HG03135 (cell line): Measurements from ENCODE around the gene UBA1.

Experiments used
- ATAC-seq: cut with Tn5 transposase; IDR thresholded peaks from one replicate; pipeline ENCODE4 v1.9.1; 2021; ENCODE audit warnings: mild to moderate bottlenecking, moderate library complexity; ENCODE audit not compliant: unreplicated experiment

Gene UBA1

DNA sequence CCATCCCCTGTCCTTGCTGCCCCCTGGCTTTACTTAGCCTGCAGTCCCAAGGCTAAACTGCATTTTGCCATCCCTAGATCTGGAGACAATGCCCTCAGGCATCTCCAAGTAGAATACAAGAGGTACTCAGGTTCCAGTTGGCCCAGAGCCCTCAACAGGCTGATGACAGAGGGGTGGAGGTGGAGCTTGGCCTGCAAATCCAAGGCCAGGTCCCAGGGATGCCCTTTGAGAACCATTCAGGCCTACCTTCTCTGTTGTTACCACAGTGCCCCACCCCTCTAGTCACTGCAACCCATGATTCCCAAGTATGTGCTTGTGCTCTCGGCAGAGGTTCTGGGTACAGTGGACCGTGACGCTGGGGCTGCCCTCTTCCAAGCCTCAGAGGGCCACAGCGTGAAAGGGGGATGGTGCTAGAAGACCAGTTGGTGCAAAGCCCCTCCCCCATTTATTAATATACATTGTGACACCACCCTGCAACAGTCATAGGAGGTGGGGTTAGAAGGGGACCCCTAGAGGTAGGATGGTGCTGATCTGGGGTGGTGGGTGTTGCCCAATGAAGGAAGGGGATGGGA is 6.4 kb upstream of the UBA1 start:
- ATAC-seq: no peak

DNA sequence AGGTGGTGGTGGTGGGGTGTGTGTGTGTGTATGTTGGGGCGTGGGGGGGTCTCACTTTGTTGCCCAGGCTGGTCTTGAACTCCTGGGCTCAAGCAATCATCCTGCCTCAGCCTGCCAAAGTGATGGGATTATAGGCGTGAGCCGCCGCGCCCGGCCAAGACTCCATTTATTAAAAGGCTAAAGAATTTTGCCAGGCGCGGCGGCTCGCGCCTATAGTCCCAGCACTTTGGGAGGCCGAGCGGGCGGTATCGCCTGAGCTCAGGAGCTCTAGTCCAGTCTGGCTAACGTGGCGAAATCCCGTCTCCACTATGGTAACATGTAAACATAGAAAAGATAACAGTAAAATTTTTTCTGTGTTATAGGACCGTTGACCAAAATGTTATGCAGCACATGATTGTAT is 3.7 kb upstream of the UBA1 start:
- ATAC-seq: no peak

DNA sequence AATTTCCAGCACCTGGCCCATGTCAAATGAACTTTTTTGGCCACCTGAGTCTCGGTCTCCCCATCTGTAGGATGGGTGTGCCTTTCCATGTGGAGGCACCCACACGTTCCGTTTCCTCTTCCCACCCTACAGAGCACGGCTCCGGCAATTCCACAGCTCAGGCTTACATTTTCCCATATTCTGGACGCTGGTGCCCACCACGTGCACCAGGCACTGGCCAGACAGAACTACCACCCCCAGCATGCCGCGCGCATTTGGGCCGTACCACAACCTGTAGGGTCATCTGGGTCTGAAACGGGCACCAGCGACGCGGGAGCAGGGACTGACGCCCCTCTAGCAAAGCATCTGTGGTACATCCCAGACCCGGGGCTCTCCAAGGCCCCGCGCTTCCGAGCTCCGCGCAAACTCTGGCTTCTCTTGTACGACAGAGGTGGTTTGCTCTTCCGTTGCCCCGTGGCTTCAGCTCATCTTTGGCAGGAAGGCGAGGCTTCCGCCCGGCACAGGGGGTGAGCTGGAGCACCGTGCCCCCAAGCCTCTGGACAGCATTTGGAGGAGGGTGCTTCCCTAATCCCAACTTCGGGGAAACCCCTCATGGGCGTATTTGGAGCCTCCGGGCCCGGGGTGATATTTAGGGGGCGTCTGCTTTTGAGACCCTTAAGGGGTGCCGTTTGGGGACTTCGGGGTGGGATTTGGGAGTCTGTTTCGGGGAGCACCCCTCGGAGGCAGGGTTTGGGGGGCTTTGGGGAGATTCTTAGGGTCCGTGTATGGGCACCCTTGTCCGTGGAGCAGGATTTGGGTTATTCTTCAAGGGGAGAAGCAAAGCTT is 3.0 kb upstream of the UBA1 start:
- ATAC-seq: peak; percentile 38

DNA sequence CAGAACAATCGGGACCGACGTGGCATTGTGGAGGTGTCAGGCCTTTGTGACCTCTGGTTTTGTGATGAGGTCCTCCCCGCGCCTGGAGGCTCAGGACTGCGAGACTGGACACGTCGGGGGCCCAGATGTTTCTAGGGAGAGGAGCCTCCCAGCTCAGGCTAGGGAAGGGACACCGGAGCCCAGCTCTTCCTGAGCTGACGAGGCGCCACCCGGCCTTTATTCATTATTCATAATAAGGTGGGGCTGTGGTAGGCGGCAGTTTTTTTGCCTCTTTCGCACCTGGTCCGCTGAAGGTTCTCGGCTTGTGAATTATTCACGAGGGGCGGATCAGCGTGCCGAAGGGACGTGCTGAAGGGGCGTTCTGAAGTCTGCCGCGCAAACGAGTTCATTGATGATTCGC is 2.3 kb upstream of the UBA1 start:
- ATAC-seq: no peak

DNA sequence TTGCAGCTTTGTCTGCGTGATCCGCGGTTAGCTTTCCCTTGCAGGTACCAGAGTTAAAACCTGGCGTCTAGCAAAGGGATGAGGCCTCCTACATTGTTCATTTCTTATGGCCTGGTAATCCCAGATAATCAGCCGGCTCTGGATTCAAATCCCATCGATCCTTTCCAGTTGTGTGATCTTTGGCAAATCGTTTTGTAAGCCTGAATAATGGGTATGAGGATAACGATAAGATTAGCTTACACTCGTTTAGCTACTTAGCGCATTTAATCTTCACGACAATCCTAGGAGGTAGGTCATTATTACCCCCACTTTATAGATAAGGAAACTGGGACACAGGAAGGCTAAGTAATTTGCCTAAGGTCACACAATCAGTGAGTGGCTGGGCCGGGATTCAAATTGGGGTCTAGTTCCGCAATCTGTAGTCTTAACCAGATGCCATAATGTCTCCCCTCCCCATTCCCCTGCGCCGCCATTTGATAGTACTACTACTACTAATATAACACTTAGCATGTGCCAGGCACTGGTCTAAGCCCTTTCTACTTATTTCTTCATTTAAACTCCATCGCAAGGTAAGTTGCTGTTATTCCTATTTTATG is 1.7 kb upstream of the UBA1 start:
- ATAC-seq: no peak

DNA sequence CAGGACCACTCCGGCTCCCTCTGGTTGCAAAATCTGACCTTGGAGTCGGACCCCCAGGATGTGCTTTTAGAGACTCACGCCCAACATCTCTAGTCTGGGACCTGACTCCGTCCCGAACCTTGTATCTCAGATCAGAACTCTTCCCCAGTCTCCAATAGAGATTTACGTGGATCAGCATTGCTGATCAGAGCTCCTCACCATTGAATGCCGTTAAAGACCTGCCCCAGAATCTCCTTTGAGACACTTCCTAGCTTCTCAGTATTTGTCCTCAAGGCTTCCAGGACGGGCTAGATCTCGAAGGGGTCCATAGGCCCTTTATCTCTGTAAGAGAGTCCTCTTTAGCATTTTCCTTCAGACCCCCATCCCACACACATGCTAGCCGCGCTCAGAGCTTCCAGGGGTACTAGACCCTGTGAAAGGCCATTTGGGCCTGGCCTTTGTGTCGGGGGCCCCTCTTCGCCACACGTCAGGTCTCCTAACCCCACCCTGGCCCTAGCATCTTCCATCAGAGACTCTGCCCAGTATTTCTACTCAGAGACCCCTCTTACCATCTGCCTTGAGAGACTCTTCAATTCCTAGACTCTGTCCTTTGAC is 662 bp downstream of the UBA1 start:
- no peak for ATAC-seq

- ATAC-seq: no peak
These were observed 2.5 kb downstream of the UBA1 start for GRCh38 chrX:47196098-47196497.

- no peak for ATAC-seq
These were observed 3.9 kb downstream of the UBA1 start for GRCh38 chrX:47197526-47197925.

GRCh38 chrX:47198026-47198686 is 4.5 kb downstream of the UBA1 start:
- ATAC-seq: no peak

- ATAC-seq: no peak
These were observed 5.1 kb downstream of the UBA1 start for GRCh38 chrX:47198687-47199080.

DNA sequence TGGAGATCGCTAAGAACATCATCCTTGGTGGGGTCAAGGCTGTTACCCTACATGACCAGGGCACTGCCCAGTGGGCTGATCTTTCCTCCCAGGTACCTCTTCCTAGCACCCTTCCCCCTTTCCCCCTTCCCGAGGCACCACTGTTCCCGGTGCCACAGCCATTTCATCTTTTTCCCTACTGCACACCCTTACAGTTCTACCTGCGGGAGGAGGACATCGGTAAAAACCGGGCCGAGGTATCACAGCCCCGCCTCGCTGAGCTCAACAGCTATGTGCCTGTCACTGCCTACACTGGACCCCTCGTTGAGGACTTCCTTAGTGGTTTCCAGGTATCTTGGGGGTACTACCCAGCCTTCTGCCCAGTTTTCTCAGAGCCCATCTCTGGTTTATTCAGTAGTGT is 5.7 kb downstream of the UBA1 start:
- no peak for ATAC-seq

DNA sequence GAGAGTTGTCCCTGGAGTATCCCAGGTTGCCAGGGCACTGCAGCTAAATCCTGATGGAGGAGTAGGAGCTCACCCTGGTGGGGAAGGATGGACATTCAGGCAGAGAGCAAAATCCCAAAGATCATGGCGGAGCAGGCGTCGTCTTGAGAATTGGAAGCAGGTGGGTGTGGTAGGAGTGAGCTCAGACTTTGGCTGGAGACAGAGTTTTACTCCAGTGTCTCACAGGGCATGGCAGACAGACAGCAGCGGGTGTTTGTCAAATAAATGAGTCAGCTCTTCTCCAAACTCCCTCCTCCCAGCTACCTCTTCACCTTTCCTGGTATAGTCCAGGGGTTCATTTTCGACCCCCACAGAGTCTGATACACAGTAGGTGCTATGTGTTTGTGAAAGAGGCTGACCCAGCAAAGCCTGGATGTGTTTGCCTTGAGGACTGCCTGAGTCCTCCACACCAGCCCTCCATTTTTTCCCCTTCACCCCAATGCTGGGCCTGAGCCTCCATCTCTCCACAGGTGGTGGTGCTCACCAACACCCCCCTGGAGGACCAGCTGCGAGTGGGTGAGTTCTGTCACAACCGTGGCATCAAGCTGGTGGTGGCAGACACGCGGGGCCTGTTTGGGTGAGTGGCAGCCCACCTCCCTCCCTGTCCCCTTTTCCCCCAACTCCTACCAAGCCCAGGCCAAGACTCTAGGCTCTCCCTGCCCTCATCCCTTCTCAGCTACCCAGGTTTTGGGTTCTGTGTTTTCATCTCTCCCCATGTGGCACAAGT is 6.9 kb downstream of the UBA1 start:
- ATAC-seq: no peak

- no peak for ATAC-seq
These were observed 7.8 kb downstream of the UBA1 start for GRCh38 chrX:47201345-47201944.

- no peak for ATAC-seq
These were observed 8.7 kb downstream of the UBA1 start for GRCh38 chrX:47202316-47202715.

- no peak for ATAC-seq
These were observed 9.2 kb downstream of the UBA1 start for GRCh38 chrX:47202877-47203276.

DNA sequence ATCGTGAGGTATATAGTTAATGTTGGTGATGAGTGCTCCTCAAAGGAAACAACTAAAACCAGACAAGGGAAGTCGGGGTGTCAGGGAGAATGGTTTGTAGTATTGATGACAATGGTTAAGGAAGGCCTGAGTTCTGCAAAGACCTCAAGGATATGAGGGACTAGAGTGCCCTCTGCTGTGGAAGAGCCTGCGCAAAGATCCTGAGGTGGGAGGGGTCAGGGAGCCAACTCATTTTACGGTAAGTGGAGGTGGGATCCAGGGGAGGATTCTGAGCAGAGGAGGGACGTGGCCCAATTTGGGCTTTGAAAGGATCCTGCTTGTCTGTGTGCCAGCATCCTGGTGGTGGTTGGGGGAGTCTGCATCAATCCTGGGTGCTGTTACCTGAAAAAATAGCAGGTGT is 11.3 kb downstream of the UBA1 start:
- ATAC-seq: no peak

DNA sequence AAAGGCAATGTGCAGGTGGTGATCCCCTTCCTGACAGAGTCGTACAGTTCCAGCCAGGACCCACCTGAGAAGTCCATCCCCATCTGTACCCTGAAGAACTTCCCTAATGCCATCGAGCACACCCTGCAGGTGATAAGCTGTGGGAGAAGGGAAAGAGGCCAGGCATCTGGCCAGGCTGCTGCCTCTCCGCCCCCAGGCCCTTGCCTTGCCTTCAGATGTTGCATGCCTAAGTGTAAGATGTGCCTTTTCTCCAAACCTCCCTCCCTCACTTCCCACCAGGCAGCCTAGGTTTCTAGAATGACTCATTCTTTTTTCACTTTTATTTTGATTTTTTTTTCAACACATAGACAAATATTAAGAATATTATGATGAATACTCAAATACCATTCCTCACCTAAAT is 12.7 kb downstream of the UBA1 start:
- no peak for ATAC-seq

DNA sequence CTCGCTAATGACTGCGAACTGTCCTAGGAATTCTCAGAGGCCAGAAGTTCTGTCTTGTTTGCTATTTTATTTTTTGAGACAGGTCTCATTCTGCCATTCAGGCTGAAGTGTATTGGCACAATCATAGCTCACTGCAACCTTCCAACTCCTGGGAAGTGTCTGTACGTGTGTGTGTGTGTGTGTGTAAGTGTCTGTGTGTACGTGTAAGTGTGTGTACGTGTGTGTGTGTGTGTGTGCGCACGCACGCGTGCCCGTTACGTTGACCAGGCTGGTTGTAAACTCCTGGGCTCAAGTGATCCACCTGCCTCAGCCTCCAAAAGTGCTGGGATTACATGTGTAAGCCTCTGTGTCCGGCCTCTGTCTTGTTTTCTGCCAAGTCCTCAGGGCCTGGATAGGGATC is 14.5 kb downstream of the UBA1 start:
- no peak for ATAC-seq

DNA sequence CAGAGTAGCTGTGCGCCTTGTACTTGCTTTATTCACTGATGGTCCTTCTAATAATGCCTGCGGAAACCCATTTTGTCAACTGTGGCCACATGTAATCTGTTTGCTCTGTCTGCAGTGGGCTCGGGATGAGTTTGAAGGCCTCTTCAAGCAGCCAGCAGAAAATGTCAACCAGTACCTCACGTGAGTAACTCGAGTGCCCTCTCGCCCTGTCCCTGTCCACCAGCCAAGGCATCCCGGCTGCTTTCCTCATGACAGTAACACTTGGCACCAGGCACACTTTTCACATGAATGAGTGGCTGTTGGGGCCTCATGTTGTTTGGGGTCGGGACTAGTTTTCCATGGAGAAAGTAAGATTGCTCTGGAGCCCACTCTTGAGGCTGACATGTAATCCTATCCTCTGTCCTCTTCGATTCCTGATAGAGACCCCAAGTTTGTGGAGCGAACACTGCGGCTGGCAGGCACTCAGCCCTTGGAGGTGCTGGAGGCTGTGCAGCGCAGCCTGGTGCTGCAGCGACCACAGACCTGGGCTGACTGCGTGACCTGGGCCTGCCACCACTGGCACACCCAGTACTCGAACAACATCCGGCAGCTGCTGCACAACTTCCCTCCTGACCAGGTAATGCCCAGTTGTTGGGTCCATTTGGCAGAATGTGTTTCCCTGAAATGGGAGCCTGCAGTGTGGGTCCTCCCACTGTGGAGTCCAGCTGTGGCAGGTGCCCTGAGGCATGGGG is 16.0 kb downstream of the UBA1 start:
- ATAC-seq: no peak
